BLaER1 (cell line): ENCODE data around the gene DNLZ.

Experiments used
- H3K27ac ChIP-seq: shearing (Covaris generic); formaldehyde crosslinking; 2 replicates; pipeline ENCODE4 v1.8.1; 2022
- H3K27me3 ChIP-seq: shearing (Covaris generic); formaldehyde crosslinking; 2 replicates; pipeline ENCODE4 v1.8.1; 2022
- H3K36me3 ChIP-seq: shearing (Covaris generic); formaldehyde crosslinking; 2 replicates; pipeline ENCODE4 v1.8.1; 2022
- H3K4me1 ChIP-seq: shearing (Covaris generic); formaldehyde crosslinking; 2 replicates; pipeline ENCODE4 v1.8.1; 2022
- H3K4me2 ChIP-seq: shearing (Covaris generic); formaldehyde crosslinking; 2 replicates; pipeline ENCODE4 v1.8.1; 2022
- H3K4me3 ChIP-seq: shearing (Covaris generic); formaldehyde crosslinking; 2 replicates; pipeline ENCODE4 v1.8.1; 2022
- H3K9ac ChIP-seq: shearing (Covaris generic); formaldehyde crosslinking; 2 replicates; pipeline ENCODE4 v1.8.1; 2022
- H3K9me3 ChIP-seq: shearing (Covaris generic); formaldehyde crosslinking; 2 replicates; pipeline ENCODE4 v1.8.1; 2022
- H4K20me1 ChIP-seq: shearing (Covaris generic); formaldehyde crosslinking; 2 replicates; pipeline ENCODE4 v1.8.1; 2022
- Cebpa-rat ChIP-seq: shearing (Covaris generic); IDR thresholded peaks from 2 replicates; pipeline ENCODE4 v1.8.1; 2022

Gene DNLZ

GRCh38 chr9:136311051-136312008 is 52.2 kb downstream of the DNLZ start:
- Histone ChIP-seq H3K4me2 (peak overlapping the region; percentile 86), H3K36me3 (0 out of 2 replicates have a peak, but pooled peaks cover 11% of the 10 kb centered on the region), H4K20me1 (no peaks in the 10 kb centered on the region), H3K27me3 (no peaks in the 10 kb centered on the region), H3K9ac (peak overlapping the region; percentile 74), H3K4me1 (peaks cover 79% of the 10 kb centered on the region), H3K4me3 (peak overlapping the region; percentile 56), H3K27ac (peak overlapping the region; percentile 93), H3K9me3 (peaks cover 23% of the 10 kb centered on the region)
- no peak for TF ChIP-seq Cebpa-rat

GRCh38 chr9:136310273-136311030 is 53.1 kb downstream of the DNLZ start:
- Histone ChIP-seq H4K20me1 (0 out of 2 replicates have a peak, but pooled peaks cover under 1% of the 10 kb centered on the region), H3K4me2 (peak overlapping the region; percentile 86), H3K4me3 (peak overlapping the region; percentile 56), H3K9me3 (peaks cover 14% of the 10 kb centered on the region), H3K27me3 (no peaks in the 10 kb centered on the region), H3K27ac (peak overlapping the region; percentile 93), H3K4me1 (peaks cover 86% of the 10 kb centered on the region), H3K36me3 (0 out of 2 replicates have a peak, but pooled peaks cover 6% of the 10 kb centered on the region), H3K9ac (peak overlapping the region; percentile 74)
- TF ChIP-seq Cebpa-rat: no peak

- Histone ChIP-seq H3K4me1 (peaks cover 93% of the 10 kb centered on the region), H3K4me2 (peak overlapping the region; percentile 86), H3K4me3 (peak overlapping the region; percentile 56; the same call in 1 of the 2 replicates), H4K20me1 (peaks cover 6% of the 10 kb centered on the region; the same call in 1 of the 2 replicates), H3K27me3 (no peaks in the 10 kb centered on the region), H3K27ac (peak overlapping the region; percentile 93), H3K9me3 (peaks cover 7% of the 10 kb centered on the region), H3K36me3 (0 out of 2 replicates have a peak, but pooled peaks cover under 1% of the 10 kb centered on the region), H3K9ac (peak overlapping the region; percentile 62; the same call in 1 of the 2 replicates)
- TF ChIP-seq Cebpa-rat: no peak
Observed at GRCh38 chr9:136309806-136310220, 53.7 kb downstream of the DNLZ start.
